PC-9 (cell line): ENCODE results near the gene COL5A1.

Experiments used
- CTCF ChIP-seq: fragments of 200-600 bp; sonication (generic); conservative IDR thresholded peaks from 2 replicates; pipeline ENCODE4 v1.6.1; 2017; ENCODE audit warnings: mixed run types, antibody characterized with exemption, mild to moderate bottlenecking, moderate library complexity
- EZH2 ChIP-seq: fragments of 200-600 bp; sonication (generic); IDR thresholded peaks from 2 replicates; pipeline ENCODE4 v1.8.0; 2017; ENCODE audit warnings: antibody characterized with exemption, low read depth

DNA sequence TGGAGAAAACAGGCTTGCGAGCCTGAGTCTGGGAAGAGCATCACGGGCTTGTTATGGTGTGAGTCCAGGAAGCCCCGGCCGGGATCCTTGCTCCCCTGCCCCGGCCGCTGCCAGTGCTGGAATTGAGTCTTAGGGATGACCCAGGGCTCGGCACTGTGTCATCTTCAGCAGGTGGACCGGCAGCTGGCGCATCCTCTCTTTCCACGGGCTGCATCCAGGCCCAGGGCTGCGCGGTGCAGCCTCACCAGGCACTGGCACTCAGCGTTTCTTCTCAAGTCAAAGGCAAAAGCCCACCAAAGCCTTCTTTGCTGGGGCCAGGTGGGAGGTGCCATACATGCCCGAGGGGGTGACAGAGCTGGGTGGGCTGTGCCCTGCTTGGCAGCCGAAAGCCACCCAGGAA lies 46.6 kb downstream of the COL5A1 start:
- no peak for TF ChIP-seq CTCF
- no peak for TF ChIP-seq EZH2
